GM21717 (cell line): Measurements from ENCODE around the gene RALY.
A peak's percentile ranks its signal among the peaks of the same experiment; 100 is the strongest.

Source experiments
- ATAC-seq: cut with Tn5 transposase; IDR thresholded peaks from one replicate; pipeline ENCODE4 v1.9.1; 2021; ENCODE audit warnings: mild to moderate bottlenecking, moderate library complexity; ENCODE audit not compliant: unreplicated experiment

The RALY gene

GRCh38 chr20:33993576-33994221 lies at the start of gene RALY:
Gene RALY, plus strand, starts transcription at chr20:33993911. Its CDS starts 78,164 bp downstream, at chr20:34072075.
- peak; percentile 56 for ATAC-seq

- ATAC-seq, result no peak
Observed at GRCh38 chr20:33944914-33945313, 48.8 kb upstream of the RALY start.

- no peak for ATAC-seq
Observed at GRCh38 chr20:33945391-33946081, 48.2 kb upstream of the RALY start.

- no peak for ATAC-seq
Observed at GRCh38 chr20:33947709-33948295, 45.9 kb upstream of the RALY start.

- ATAC-seq, result no peak
Observed at GRCh38 chr20:33948480-33948879, 45.2 kb upstream of the RALY start.

GRCh38 chr20:33951171-33951570 lies 42.5 kb upstream of the RALY start:
- ATAC-seq, result no peak

- ATAC-seq, result no peak
Observed at GRCh38 chr20:33954504-33954903, 39.2 kb upstream of the RALY start.

GRCh38 chr20:33963751-33964150 lies 30.0 kb upstream of the RALY start:
- ATAC-seq, result no peak

- no peak for ATAC-seq
Observed at GRCh38 chr20:33964441-33964840, 29.3 kb upstream of the RALY start.

- no peak for ATAC-seq
Observed at GRCh38 chr20:33967126-33967525, 26.6 kb upstream of the RALY start.

- no peak for ATAC-seq
Observed at GRCh38 chr20:33969563-33969962, 24.1 kb upstream of the RALY start.

- ATAC-seq, result no peak
Observed at GRCh38 chr20:33970229-33970628, 23.5 kb upstream of the RALY start.

- no peak for ATAC-seq
Observed at GRCh38 chr20:33971147-33971975, 22.4 kb upstream of the RALY start.

GRCh38 chr20:33976959-33977358 lies 16.8 kb upstream of the RALY start:
- ATAC-seq, result no peak

GRCh38 chr20:33977535-33977934 lies 16.2 kb upstream of the RALY start:
- no peak for ATAC-seq

GRCh38 chr20:33979094-33979493 lies 14.6 kb upstream of the RALY start:
- ATAC-seq, result no peak

- ATAC-seq, result no peak
Observed at GRCh38 chr20:33981347-33981746, 12.4 kb upstream of the RALY start.

GRCh38 chr20:33981964-33982363 lies 11.7 kb upstream of the RALY start:
- no peak for ATAC-seq

- no peak for ATAC-seq
Observed at GRCh38 chr20:33983371-33983770, 10.3 kb upstream of the RALY start.

- ATAC-seq, result no peak
Observed at GRCh38 chr20:33984182-33984719, 9.5 kb upstream of the RALY start.

- ATAC-seq, result no peak
Observed at GRCh38 chr20:33985280-33985679, 8.4 kb upstream of the RALY start.
